Measurements from ENCODE around the gene PLEK.

PLEK gene

GRCh38 chr2:68436270-68436669 is 71.2 kb downstream of the PLEK start:
- TF ChIP-seq SPI1 (IDR thresholded peaks at IDR 0.05; ENCODE audit: borderline replicate concordance, low read depth) (no peak), GABPA (IDR thresholded peaks at IDR 0.05; ENCODE audit: low read depth) (no peak), CTCF (IDR thresholded peaks at IDR 0.05; ENCODE audit: insufficient read depth, low read length) (no peak), REST (IDR thresholded peaks at IDR 0.05; ENCODE audit: insufficient replicate concordance, low read depth) (no peak), POLR2AphosphoS5 (IDR thresholded peaks at IDR 0.05; ENCODE audit: low read depth) (no peak)
- Histone ChIP-seq H3K27ac (replicated peaks) (no peak overlapping the region), H3K27me3 (ENCODE audit: insufficient read depth, poor library complexity, severe bottlenecking) (no peaks in the 10 kb centered on the region), H3K4me3 (replicated peaks; ENCODE audit: insufficient read depth, low read length) (no peak overlapping the region)
- DNase-seq (ENCODE audit: low read depth in 1 of 2, low spot score in 1 of 2), result no peak

- Histone ChIP-seq H3K27me3 (ENCODE audit: insufficient read depth, poor library complexity, severe bottlenecking) (no peaks in the 10 kb centered on the region), H3K27ac (replicated peaks) (peak overlapping the region; percentile 45), H3K4me3 (replicated peaks; ENCODE audit: insufficient read depth, low read length) (no peak overlapping the region)
- peak in 1 of 2 experiments; percentile 64 for DNase-seq (ENCODE audit: low read depth in 1 of 2, low spot score in 1 of 2)
- TF ChIP-seq GABPA (IDR thresholded peaks at IDR 0.05; ENCODE audit: low read depth) (no peak), REST (IDR thresholded peaks at IDR 0.05; ENCODE audit: insufficient replicate concordance, low read depth) (no peak), POLR2AphosphoS5 (IDR thresholded peaks at IDR 0.05; ENCODE audit: low read depth) (peak; percentile 62; the same call in 1 of the 2 replicates), SPI1 (IDR thresholded peaks at IDR 0.05; ENCODE audit: borderline replicate concordance, low read depth) (no peak)
Observed at GRCh38 chr2:68438455-68439303, 73.6 kb downstream of the PLEK start.

- peak; percentile 85 to 95 for DNase-seq (ENCODE audit: low read depth in 1 of 2, low spot score in 1 of 2)
- TF ChIP-seq CTCF (IDR thresholded peaks at IDR 0.05; ENCODE audit: insufficient read depth, low read length) (peak; percentile 81), SPI1 (IDR thresholded peaks at IDR 0.05; ENCODE audit: borderline replicate concordance, low read depth) (peak; percentile 69; the same call in 1 of the 2 replicates), GABPA (IDR thresholded peaks at IDR 0.05; ENCODE audit: low read depth) (no peak), REST (IDR thresholded peaks at IDR 0.05; ENCODE audit: insufficient replicate concordance, low read depth) (no peak), POLR2AphosphoS5 (IDR thresholded peaks at IDR 0.05; ENCODE audit: low read depth) (peak; percentile 23; the same call in 1 of the 2 replicates)
- H3K27ac ChIP-seq (replicated peaks), result peak overlapping the region; percentile 44
- no peak overlapping the region for H3K4me3 ChIP-seq (replicated peaks; ENCODE audit: insufficient read depth, low read length)
- no peaks in the 10 kb centered on the region for H3K27me3 ChIP-seq (ENCODE audit: insufficient read depth, poor library complexity, severe bottlenecking)
Observed at GRCh38 chr2:68441179-68441993, 76.3 kb downstream of the PLEK start.

Measured in HL-60 (cell line).